SK-MEL-5 (cell line): Measurements from ENCODE around the gene PIK3C2G. TPM values are rescaled to one million over a fixed set of nuclear protein-coding genes. Genes with fewer than 3 reads are reported as not detected.
"Not testable (repeated sequence)": the region's sequence is repeated elsewhere in the genome, so short reads cannot be mapped to it uniquely, and the experiment has no call there.

Experiments used
- DNase-seq: peaks from one replicate; pipeline ENCODE4 v3.0.0-alpha.2; 2016; ENCODE audit warnings: low read depth, low spot score
- in situ Hi-C: cut with HindIII; loops from 2 replicates; pipeline ENCODE4 v1.10.0; 2016; ENCODE audit warnings: low sequenced_read_pairs, high pct_unique_total_duplicates, low pct_unique_long_range_greater_than_20kb
- polyA plus RNA-seq, 2 experiments: library from polyadenylated mRNA; depleted of rRNA; stranded (reverse); fragments of >200 nt; gene quantifications; 2 replicates each; pipeline ENCODE4 v1.2.3, GENCODE V29; 2015
- total RNA-seq: library from RNA; depleted of rRNA; stranded (reverse); fragments of >200 nt; shearing (Covaris generic); gene quantifications from 2 replicates; pipeline ENCODE4 v1.2.3, GENCODE V29; 2014; rRNA removed

The PIK3C2G gene, protein sequence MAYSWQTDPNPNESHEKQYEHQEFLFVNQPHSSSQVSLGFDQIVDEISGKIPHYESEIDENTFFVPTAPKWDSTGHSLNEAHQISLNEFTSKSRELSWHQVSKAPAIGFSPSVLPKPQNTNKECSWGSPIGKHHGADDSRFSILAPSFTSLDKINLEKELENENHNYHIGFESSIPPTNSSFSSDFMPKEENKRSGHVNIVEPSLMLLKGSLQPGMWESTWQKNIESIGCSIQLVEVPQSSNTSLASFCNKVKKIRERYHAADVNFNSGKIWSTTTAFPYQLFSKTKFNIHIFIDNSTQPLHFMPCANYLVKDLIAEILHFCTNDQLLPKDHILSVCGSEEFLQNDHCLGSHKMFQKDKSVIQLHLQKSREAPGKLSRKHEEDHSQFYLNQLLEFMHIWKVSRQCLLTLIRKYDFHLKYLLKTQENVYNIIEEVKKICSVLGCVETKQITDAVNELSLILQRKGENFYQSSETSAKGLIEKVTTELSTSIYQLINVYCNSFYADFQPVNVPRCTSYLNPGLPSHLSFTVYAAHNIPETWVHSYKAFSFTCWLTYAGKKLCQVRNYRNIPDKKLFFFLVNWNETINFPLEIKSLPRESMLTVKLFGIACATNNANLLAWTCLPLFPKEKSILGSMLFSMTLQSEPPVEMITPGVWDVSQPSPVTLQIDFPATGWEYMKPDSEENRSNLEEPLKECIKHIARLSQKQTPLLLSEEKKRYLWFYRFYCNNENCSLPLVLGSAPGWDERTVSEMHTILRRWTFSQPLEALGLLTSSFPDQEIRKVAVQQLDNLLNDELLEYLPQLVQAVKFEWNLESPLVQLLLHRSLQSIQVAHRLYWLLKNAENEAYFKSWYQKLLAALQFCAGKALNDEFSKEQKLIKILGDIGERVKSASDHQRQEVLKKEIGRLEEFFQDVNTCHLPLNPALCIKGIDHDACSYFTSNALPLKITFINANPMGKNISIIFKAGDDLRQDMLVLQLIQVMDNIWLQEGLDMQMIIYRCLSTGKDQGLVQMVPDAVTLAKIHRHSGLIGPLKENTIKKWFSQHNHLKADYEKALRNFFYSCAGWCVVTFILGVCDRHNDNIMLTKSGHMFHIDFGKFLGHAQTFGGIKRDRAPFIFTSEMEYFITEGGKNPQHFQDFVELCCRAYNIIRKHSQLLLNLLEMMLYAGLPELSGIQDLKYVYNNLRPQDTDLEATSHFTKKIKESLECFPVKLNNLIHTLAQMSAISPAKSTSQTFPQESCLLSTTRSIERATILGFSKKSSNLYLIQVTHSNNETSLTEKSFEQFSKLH (N-terminal part only)
- total RNA-seq = not detected in 2 replicates
- not detected in 2 replicates for polyA plus RNA-seq (2015; cell fraction: cytosol; rRNA removed)
- not detected in 2 replicates for polyA plus RNA-seq (2015; cell fraction: nucleus; rRNA removed)

DNA sequence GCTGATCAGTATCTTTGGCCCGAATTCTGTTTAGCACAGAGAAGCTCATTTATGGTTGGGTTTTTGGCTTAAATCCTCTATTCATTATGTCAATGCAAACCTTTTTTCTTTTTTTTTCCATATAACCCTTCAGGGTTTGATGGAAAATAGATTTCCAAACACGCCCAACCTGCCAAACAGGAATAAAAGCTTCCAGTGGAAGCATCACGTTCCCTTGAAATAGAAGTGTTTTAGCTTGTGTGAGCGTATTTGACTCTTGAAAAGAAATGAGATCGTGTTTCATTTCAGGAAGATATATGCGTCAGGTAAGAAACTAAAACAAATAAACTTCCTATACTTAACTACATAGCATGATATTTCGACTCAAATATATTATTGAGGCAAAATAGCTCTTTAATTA, at the start of gene PIK3C2G:
Gene PIK3C2G (plus strand): TSS at position 246 of the 400 bp plus-strand sequence. CDS start 20,564 bp downstream, outside the sequence.
- in situ Hi-C loops = no loop called here

DNA sequence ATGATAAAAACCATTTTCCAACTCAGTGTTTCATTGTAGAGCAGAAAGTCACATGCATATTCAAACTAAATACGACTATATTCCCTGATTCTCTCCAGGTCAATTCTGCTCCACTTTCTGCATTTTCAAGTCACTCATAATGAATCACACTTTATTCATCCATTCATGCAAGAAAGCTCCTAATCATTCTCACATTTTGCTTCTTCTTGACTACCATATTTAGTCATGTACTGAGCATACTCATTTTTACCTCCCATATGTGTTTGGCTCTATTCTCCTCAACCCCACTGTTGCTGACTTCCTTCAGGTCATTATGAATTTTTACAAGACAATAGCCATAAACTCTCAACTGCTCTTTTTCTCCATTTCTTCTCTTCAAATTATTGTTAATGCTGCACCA, 43.4 kb upstream of the PIK3C2G start:
- in situ Hi-C loops = no loop called here
- no peak for DNase-seq

More for the DNA sequence above, at the start of gene PIK3C2G:
- no peak for DNase-seq

DNA sequence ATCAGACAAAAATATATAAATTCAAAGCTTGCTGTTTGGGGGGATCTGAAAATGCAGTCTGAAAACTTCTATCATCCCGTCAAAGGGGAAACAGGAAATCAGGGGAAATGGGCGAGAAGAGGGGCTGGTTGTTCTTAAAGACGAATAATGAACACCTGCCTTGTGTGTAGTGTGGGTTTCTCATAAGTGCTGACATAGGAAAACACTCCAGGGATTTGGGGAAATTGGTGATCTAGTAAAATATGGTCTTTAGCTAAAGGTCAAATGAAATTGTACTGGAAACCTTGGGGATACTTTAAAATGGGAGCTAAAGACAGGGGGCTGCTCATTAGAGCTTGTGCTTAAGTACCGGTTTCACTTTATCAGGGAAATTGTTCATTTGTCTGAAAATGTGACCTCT, 39.6 kb upstream of the PIK3C2G start:
- no peak for DNase-seq
- in situ Hi-C loops = no loop called here

DNA sequence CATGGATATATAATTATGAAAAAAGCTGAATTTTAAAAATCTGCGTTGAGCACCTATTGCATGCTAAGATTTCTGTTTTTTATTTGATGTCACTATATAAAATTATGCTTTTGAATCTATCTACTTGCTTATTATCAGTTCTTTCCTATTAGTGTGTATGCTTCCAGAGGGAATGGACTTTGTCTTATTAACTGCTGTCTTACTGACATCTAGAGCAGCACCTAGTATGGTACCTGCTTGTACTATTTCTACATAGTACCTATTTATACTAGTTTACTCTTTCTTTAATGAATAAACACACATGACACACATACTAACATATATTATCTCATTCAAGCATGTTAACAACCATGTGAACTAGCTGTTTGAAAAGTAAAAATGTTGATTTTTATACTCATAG, 38.6 kb upstream of the PIK3C2G start:
- no peak for DNase-seq
- in situ Hi-C loops = no loop called here

DNA sequence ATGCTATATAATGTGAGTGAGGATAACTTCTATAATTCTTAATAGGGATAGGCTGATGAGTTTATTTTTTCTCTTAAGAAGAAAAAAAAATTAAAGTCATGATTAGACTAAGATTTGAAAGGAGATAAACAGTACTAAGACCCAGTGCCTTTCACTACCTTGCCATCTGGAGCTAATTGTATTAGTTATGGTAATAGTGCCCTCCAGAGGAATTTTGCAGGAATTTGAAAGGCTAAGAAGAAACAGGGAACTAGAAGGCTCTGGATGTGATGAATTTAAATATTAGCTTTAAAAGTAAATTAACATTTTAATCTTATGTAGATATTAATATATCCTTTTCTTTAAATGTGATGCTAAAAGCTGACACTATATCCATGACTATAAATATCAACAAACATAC, 36.6 kb upstream of the PIK3C2G start:
- in situ Hi-C loops = no loop called here
- DNase-seq = peak; percentile 75

DNA sequence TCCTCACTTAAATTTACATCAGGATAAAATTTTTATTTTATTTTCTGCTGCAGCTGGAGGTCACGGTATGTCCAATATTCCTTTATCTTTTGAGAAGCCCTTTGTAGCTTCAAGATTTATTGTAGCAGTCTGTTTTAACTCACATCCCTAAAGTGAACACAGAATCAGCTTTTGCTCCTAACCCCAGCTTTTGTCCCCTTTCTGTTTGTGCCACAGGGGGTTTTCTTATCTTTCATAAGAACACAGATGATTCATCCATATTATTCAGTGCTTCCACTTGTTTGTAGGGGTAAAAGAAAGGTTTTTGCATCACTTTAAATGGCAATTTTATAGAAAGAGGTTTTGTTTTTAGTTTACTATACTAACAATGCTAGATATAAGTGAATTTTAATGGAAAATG, 21.8 kb upstream of the PIK3C2G start:
- in situ Hi-C loops = no loop called here
- DNase-seq = no peak

DNA sequence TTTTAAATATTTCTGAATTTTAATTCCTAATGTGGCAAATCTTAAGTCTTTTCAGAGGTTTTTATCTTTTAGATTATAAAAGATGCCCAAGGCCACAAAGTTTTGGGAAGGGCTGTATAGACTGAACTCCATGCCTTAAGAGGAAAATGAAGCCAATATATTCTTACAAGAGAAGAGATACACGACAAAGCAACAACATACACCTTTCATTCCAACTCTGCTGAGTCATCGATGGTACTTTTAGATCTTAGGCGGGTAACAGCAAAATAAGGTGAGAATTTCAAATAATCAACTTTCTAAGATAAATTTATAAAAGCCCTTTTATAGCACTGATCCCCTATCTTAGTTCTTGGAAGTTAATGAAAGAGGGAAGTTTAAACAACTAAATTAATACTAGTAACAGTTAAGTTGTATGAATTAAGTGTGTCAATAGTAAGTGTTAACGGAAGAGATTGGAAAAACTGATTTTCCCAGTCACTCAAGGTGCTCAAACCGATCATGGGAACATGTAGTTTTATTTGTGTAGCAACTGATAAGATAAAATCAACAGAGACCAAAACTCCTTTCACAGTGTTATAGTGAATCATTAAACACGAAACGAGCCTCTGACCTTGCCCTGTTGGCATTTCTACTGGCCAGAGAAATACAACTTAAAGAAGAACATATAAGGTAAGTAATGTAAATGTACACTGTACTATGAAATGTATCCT, 18.8 kb upstream of the PIK3C2G start:
- DNase-seq = no peak
- in situ Hi-C loops = no loop called here

DNA sequence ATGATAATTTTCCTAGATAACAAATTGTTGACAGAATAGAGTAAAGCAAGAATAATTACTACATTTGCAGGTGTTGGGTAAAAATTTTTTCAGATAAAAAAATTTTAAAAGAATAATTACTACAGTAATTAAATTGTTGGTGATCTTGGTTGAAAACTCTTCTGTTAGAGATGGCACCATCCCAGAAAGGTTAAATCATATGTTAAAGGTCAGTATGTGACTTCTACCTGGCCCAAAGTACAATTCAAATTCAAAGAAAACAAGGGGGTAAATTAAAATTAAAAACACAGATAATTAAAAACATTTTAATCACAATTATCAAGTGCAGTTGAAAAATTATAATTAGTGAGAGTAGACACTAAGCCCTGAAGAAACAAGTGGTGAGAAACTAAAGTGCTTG, 18.1 kb upstream of the PIK3C2G start:
- no peak for DNase-seq
- in situ Hi-C loops = no loop called here

DNA sequence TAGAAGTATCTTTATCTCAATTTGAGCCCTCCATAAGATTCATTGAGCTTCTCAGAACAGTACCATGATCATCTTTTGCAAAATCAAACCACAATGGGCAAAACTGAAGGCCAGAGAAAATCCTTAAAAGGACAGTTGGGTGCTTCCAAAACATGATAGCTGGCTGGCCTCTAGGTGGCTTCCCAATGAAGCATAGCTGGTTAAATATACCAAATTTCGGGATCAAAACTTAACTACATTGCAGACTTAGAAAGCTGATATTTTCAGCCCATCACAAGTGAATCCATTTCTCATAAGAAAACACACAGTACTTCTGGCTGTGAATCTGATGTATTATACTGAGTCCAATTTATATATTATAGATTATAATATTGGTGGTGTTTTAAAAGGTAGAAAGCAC, 15.3 kb upstream of the PIK3C2G start:
- in situ Hi-C loops = no loop called here
- DNase-seq = peak; percentile 7

DNA sequence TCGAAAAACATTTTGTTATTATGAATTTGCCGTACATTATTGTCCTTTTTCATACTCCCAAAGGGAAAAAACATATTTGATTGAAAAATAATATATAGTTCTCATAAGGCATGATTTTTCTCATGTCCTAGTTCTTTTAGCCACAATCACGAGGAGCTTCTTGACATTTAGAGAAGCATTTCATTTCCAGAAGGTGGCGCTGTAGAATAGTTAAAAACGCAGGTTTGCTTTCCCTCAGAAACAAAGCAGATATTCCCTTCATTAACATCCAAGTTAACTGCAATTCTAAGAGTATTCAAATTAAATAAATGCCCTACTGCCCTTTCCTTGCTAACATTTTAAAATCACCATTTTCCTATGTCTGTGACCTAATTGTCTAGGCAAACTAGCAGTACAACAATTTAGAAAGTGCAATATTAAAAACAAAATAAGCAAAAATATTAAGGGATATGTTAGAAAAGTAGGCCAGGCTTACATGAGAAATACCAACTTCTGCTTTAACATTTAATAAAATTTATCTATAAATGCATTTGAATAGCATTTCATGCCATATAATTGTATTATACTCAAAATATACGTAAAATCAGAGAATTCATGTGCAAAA, 10.9 kb upstream of the PIK3C2G start:
- in situ Hi-C loops = no loop called here
- DNase-seq = peak; percentile 81

DNA sequence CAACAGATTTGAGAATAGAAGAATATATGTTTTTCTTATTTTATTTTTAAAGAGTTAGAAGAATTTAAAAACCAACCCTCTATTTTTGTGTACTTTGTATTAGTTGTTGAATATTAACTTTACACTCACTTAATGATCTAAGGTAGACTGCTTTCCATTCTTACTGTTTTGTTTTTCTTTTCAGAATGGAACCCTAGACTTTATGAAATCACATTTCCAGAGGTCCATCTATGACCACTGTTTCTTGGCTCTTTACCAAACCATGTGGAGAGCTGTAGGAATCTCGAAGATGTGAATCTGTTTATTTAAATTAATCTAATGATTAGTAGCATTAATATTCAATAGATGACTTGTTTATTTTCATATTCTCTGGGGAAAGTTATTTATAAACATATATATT, 7.2 kb upstream of the PIK3C2G start:
- DNase-seq = no peak
- in situ Hi-C loops = no loop called here

DNA sequence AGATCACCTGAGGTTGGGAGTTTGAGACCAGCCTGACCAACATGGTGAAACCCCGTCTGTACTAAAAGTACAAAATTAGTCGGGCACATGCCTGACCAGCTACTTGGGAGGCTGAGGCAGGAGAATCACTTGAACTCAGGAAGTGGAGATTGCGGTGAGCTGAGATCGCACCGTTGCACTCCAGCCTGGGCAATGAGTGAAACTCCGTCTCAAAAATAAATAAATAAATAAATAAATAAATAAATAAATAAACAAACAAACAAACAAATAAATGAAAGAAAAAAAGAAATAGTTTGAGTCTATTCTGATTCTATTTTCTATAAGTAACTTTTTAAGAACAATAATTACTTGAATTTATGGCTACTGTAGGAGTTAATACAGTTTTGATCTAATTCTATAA, 6.3 kb upstream of the PIK3C2G start:
- DNase-seq, in situ Hi-C loops: not testable (repeated sequence)

DNA sequence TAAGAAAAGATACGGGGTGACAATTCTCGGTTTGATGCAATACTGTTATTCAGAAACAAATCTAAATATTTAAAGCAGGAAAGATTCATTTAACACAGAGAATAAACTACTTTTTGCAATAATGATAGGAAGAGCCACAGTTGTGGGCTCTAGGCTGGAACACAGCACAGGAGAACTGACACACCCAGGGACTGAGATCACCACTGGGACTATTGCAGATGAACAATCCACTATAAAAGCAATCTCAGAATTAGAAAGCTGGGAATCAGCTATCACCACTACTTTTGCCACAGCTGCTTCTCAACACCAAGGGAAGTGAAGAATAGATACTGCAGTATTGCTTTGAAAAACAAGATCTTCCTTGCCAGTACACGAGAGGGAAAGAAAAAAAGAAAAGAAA, 4.1 kb upstream of the PIK3C2G start:
- in situ Hi-C loops = no loop called here
- DNase-seq = no peak

DNA sequence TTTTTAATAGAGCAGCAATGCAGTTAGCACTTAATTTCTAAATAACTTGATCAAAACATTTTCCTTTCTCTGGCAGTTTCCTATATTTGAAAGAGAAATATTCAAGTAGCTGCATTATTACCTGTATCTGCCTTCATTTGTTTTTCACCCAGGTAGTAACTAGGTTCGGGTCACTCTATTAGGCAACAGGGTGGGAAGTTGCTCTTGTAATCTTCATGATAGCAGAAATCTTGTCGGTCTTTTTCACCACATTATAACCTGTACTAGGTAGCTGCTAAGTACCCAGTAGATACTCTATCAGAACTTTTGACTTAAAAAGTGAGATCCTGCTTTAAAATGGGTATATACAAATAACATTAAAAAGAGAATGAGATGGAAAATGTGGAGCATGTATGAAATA, 2.4 kb upstream of the PIK3C2G start:
- in situ Hi-C loops = no loop called here

DNA sequence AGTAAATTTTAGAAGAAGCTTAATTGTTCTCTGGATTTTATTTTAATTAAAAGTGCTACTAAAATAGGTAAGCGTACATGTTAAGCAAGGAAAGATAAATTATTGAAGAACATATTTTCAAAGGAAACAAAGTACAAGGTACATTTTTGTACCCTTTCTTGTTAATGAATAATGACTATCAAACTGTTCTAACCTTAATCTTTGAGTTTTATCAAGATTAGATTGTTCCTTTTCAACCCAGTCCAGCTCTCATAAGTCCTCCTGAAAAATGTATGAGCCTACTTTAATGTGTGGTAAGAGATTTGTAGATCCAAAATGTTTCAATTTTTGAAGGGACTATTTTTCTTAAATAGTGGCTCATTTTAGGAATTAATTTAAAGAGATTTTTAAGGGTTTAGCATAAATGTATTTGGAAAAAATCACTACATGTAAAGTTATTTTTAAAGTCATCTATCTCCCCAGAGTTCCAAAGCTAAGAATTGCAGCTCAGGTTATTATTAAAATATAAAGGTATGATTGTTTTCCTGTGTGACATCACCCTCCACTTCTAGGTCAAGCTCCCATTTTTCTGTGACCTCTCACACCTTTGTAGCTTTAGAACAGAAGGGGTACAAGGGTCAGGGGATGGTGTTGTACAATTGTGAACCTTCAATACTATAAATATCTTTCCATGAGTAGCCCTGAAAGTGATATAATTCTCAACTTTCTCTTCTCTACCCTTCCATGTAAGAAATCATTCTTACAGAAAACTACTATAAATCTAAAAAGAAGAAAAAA, 1.2 kb upstream of the PIK3C2G start:
- DNase-seq = no peak
- in situ Hi-C loops = no loop called here

More for the DNA sequence above, 2.4 kb upstream of the PIK3C2G start:
- DNase-seq = no peak

DNA sequence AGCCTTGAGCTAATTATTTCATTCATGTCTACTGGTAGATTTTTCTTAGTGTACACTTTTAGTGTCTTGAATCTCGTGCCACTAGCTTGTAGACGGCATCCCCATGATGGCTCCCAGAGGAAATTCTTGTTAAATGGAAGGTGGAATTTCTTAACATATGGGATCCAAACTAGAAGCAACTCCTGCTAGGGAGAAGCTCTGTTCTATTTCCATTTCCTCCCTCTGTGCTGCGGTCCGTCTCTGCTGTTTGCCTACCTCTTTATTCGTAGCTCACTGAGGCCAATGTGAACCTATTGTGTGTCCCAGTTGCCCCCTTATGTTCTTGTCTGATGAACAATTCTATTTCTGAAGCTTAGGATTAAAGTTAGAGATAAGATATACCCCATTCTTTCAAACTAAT, 588 bp downstream of the PIK3C2G start:
- no peak for DNase-seq
- in situ Hi-C loops = no loop called here
